ENCODE data around the gene LILRA6.

GRCh38 chr19:54273821-54274220 lies 31.2 kb upstream of the LILRA6 start:
- TF ChIP-seq CTCF (IDR thresholded peaks at IDR 0.05) (no peak), POLR2AphosphoS5 (IDR thresholded peaks at IDR 0.05; ENCODE audit: low read depth, low read length) (no peak)
